ENCODE results near the gene MRPS15.

The MRPS15 gene

GRCh38 chr1:36465731-36466369 is 1.7 kb upstream of the MRPS15 start:
- DNase-seq (ENCODE audit: low spot score) = no peak
- TF ChIP-seq CTCF (IDR thresholded peaks at IDR 0.05) = no peak
- H3K27ac ChIP-seq = no peak overlapping the region
- H3K4me3 ChIP-seq = no peak overlapping the region

- Histone ChIP-seq H3K4me3 (peak overlapping the region; percentile 85), H3K27ac (peak overlapping the region; percentile 90 to 93)
- no peak for TF ChIP-seq CTCF (IDR thresholded peaks at IDR 0.05)
- no peak for DNase-seq (ENCODE audit: low spot score)
Observed at GRCh38 chr1:36464605-36465393, 615 bp upstream of the MRPS15 start.

- DNase-seq (ENCODE audit: low spot score) = no peak
- peak overlapping the region in 1 of 2 donors; percentile 90 for H3K27ac ChIP-seq
- peak overlapping the region; percentile 85 for H3K4me3 ChIP-seq
- no peak for TF ChIP-seq CTCF (IDR thresholded peaks at IDR 0.05)
Observed at GRCh38 chr1:36463463-36463802, 751 bp downstream of the MRPS15 start.

- no peak overlapping the region for H3K4me3 ChIP-seq
- TF ChIP-seq CTCF (IDR thresholded peaks at IDR 0.05) = no peak
- no peak overlapping the region for H3K27ac ChIP-seq
- no peak for DNase-seq (ENCODE audit: low spot score)
Observed at GRCh38 chr1:36458910-36459309, 5.3 kb downstream of the MRPS15 start.

- no peak overlapping the region for H3K4me3 ChIP-seq
- TF ChIP-seq CTCF (IDR thresholded peaks at IDR 0.05) = no peak
- H3K27ac ChIP-seq = no peak overlapping the region
- no peak for DNase-seq (ENCODE audit: low spot score)
Observed at GRCh38 chr1:36457691-36458090, 6.5 kb downstream of the MRPS15 start.

GRCh38 chr1:36456391-36456928 is 7.7 kb downstream of the MRPS15 start:
- no peak overlapping the region for H3K27ac ChIP-seq
- no peak for TF ChIP-seq CTCF (IDR thresholded peaks at IDR 0.05)
- no peak overlapping the region for H3K4me3 ChIP-seq
- DNase-seq (ENCODE audit: low spot score) = no peak

- Histone ChIP-seq H3K4me3 (no peak overlapping the region), H3K27ac (no peak overlapping the region)
- no peak for DNase-seq (ENCODE audit: low spot score)
- no peak for TF ChIP-seq CTCF (IDR thresholded peaks at IDR 0.05)
Observed at GRCh38 chr1:36455386-36455785, 8.8 kb downstream of the MRPS15 start.
